AG04449 (cell line): ENCODE data around the gene KCTD3.

ENCODE experiments used
- CTCF ChIA-PET: fragments of 350-600 bp; formaldehyde crosslinking; extraction: SDS; loops from one replicate; lab custom pipeline; 2021; ENCODE audit warnings: antibody characterized with exemption; lab: Yijun Ruan, JAX
- POLR2A ChIA-PET: fragments of 400-600, 350-600 bp; formaldehyde crosslinking; extraction: SDS; loops from one replicate; lab custom pipeline; 2020; ENCODE audit warnings: antibody characterized with exemption, inconsistent platforms; lab: Yijun Ruan, JAX
- DNase-seq: peaks from one replicate; pipeline ENCODE4 v3.0.0-alpha.2; 2010; ENCODE audit warnings: low read depth, low spot score
- H3K4me3 ChIP-seq: 2 replicates; pipeline ENCODE4 v1.5.1; 2011; ENCODE audit warnings: low read depth, mild to moderate bottlenecking, control low read depth, low read length
- CTCF ChIP-seq: IDR thresholded peaks from one replicate; pipeline ENCODE4 v1.5.1; 2011; ENCODE audit warnings: mild to moderate bottlenecking, moderate library complexity, low read length, control low read depth, inconsistent platforms; ENCODE audit not compliant: insufficient read depth; ENCODE audit errors: missing control alignments

The KCTD3 gene

GRCh38 chr1:215595231-215595630 lies 28.1 kb downstream of the KCTD3 start:
- TF ChIP-seq CTCF: no peak
- ChIA-PET CTCF (interaction anchor here (0.8 to 1.6 kb wide), 4 partner anchors 10 to 28 kb away, joined by 3 to 9 read pairs (median 4); partner anchors contain the start of gene KCTD3), POLR2A (no interaction called here)
- DNase-seq: no peak
- no peak overlapping the region for H3K4me3 ChIP-seq

- no peak for TF ChIP-seq CTCF
Measured at GRCh38 chr1:215597961-215598360, 30.9 kb downstream of the KCTD3 start.

GRCh38 chr1:215599418-215600074 lies 32.4 kb downstream of the KCTD3 start:
- CTCF ChIA-PET: interaction anchor here (1.0 to 1.3 kb wide), 3 partner anchors 9 to 962 kb away, joined by 3 to 5 read pairs (median 3); no protein-coding TSS in a partner anchor
- DNase-seq: peak; percentile 21
- POLR2A ChIA-PET: no interaction called here
- H3K4me3 ChIP-seq: no peak overlapping the region
- TF ChIP-seq CTCF: no peak

More at GRCh38 chr1:215597961-215598360, 30.9 kb downstream of the KCTD3 start:
- CTCF ChIA-PET: no interaction called here
- POLR2A ChIA-PET: no interaction called here
- DNase-seq: no peak
- no peak overlapping the region for H3K4me3 ChIP-seq

GRCh38 chr1:215600258-215600792 lies 33.2 kb downstream of the KCTD3 start:
- H3K4me3 ChIP-seq: no peak overlapping the region
- CTCF ChIA-PET: interaction anchor here (1.0 to 1.3 kb wide), 3 partner anchors 8 to 963 kb away, joined by 3 to 5 read pairs (median 3); no protein-coding TSS in a partner anchor
- POLR2A ChIA-PET: no interaction called here
- DNase-seq: no peak
- no peak for TF ChIP-seq CTCF

GRCh38 chr1:215600867-215601266 lies 33.8 kb downstream of the KCTD3 start:
- no peak overlapping the region for H3K4me3 ChIP-seq
- DNase-seq: no peak
- CTCF ChIA-PET: interaction anchor here (1.3 kb wide), 1 partner anchor 620 kb away, joined by 3 read pairs; no protein-coding TSS in a partner anchor
- POLR2A ChIA-PET: no interaction called here
- no peak for TF ChIP-seq CTCF

- POLR2A ChIA-PET: no interaction called here
- TF ChIP-seq CTCF: no peak
- no peak overlapping the region for H3K4me3 ChIP-seq
- no peak for DNase-seq
- CTCF ChIA-PET: no interaction called here
Measured at GRCh38 chr1:215601276-215601675, 34.2 kb downstream of the KCTD3 start.
